HCT116 (cell line): ENCODE measurements around the gene HTRA3. TPM values are rescaled to one million over a fixed set of nuclear protein-coding genes. Genes with fewer than 3 reads are reported as not detected.

Experiments used
- ATAC-seq: fragments of 200-7000 bp; cut with Tn5 transposase; 2 replicates; pipeline ENCODE4 v1.9.1; 2020; ENCODE audit warnings: mild to moderate bottlenecking, moderate library complexity
- BruUV-seq: library from RNA; stranded (reverse); fragments of 400-500 nt; replicated peaks from 2 replicates; lab custom pipeline; 2021; lab: Mats Ljungman, UMichigan
- CTCF ChIA-PET: fragments of 300-600 bp; sonication (Branson Sonifier 250); formaldehyde crosslinking; loops from one replicate; lab custom pipeline; 2021; ENCODE audit warnings: antibody characterized with exemption; lab: Charles Lee
- POLR2A ChIA-PET: fragments of 300-600, 350-600 bp; sonication (Branson Sonifier 250); formaldehyde crosslinking; loops from one replicate; lab custom pipeline; 2021; ENCODE audit warnings: antibody characterized with exemption; lab: Charles Lee
- RAD21 ChIA-PET, 2 experiments: fragments of 300-600 bp; sonication (Branson Sonifier 250); formaldehyde crosslinking; loops; one replicate each; lab custom pipeline; 2023; ENCODE audit warnings: low total read pairs in 2 of 2; ENCODE audit not compliant: uncharacterized antibody in 2 of 2, unreplicated experiment in 2 of 2, low non-redundant PET in 1 of 2; lab: Charles Lee
- DNase-seq: peaks from one replicate; pipeline ENCODE4 v3.0.0-alpha.2; 2010; ENCODE audit warnings: low read depth, low spot score
- H2AFZ ChIP-seq: fragments of 200-600 bp; shearing (Covaris generic), sonication (generic); 2 replicates; pipeline ENCODE4 v1.6.1; 2017; ENCODE audit warnings: low read depth, mixed run types, mixed read lengths, antibody characterized with exemption, low read length; ENCODE audit not compliant: poor library complexity, severe bottlenecking
- H3K27ac ChIP-seq: 2 replicates; pipeline ENCODE4 v1.5.1; 2012; ENCODE audit warnings: low read depth, low read length
- H3K27me3 ChIP-seq: fragments of 200-600 bp; sonication (generic); 2 replicates; pipeline ENCODE4 v1.6.1; 2016; ENCODE audit warnings: mixed run types, low read length, mixed read lengths; ENCODE audit not compliant: insufficient read depth
- H3K36me3 ChIP-seq, 2 experiments: fragments of 200-500 bp in 1 of 2; fragments of 200-600 bp in 1 of 2; sonication (Bioruptor generic) in 1 of 2; sonication (generic) in 1 of 2; 2 replicates each; pipeline versions ENCODE4 v1.5.1 to v1.6.1; 2014 to 2016; ENCODE audit warnings: low read length in 2 of 2, inconsistent platforms in 1 of 2, mixed read lengths in 1 of 2, mixed run types in 1 of 2; ENCODE audit not compliant: insufficient read depth in 2 of 2, control insufficient read depth in 1 of 2
- H3K4me1 ChIP-seq, 2 experiments: fragments of 200-600 bp in 1 of 2; sonication (generic) in 1 of 2; 2 replicates each; pipeline versions ENCODE4 v1.5.1 to v1.6.1; 2012 to 2017; ENCODE audit warnings: low read length in 2 of 2, inconsistent platforms in 1 of 2, mild to moderate bottlenecking in 1 of 2, mixed read lengths in 1 of 2, mixed run types in 1 of 2, moderate library complexity in 1 of 2; ENCODE audit not compliant: insufficient read depth in 2 of 2, control insufficient read depth in 1 of 2
- H3K4me2 ChIP-seq: fragments of 200-600 bp; sonication (generic); 2 replicates; pipeline ENCODE4 v1.6.1; 2017; ENCODE audit warnings: mixed run types, low read length, mixed read lengths
- H3K4me3 ChIP-seq, 2 experiments: fragments of 200-600 bp in 1 of 2; sonication (generic) in 1 of 2; replicated peaks in 1 of 2; 2 replicates each; pipeline ENCODE4 v1.5.1; 2011 to 2016; ENCODE audit warnings: low read length in 2 of 2, control low read depth in 1 of 2, low read depth in 1 of 2, mild to moderate bottlenecking in 1 of 2, mixed read lengths in 1 of 2, mixed run types in 1 of 2
- H3K79me2 ChIP-seq: fragments of 200-600 bp; sonication (generic); 2 replicates; pipeline ENCODE4 v1.6.1; 2017; ENCODE audit warnings: mild to moderate bottlenecking, mixed run types, low read length, moderate library complexity, mixed read lengths; ENCODE audit not compliant: insufficient read depth
- H3K9ac ChIP-seq: fragments of 200-600 bp; sonication (generic); 2 replicates; pipeline ENCODE4 v1.6.1; 2016; ENCODE audit warnings: low read length, mixed read lengths
- H3K9me2 ChIP-seq: fragments of 200-600 bp; sonication (generic), shearing (Covaris generic); 2 replicates; pipeline ENCODE4 v1.6.1; 2017; ENCODE audit warnings: mixed run types, mild to moderate bottlenecking, moderate library complexity; ENCODE audit not compliant: insufficient read depth
- H3K9me3 ChIP-seq, 2 experiments: fragments of 200-500 bp in 1 of 2; fragments of 200-600 bp in 1 of 2; sonication (Bioruptor generic) in 1 of 2; sonication (generic) in 1 of 2; 2 replicates each; pipeline ENCODE4 v1.6.1; 2014 to 2017; ENCODE audit warnings: low read length in 2 of 2, mixed read lengths in 2 of 2, inconsistent platforms in 1 of 2, low read depth in 1 of 2, mild to moderate bottlenecking in 1 of 2, mixed run types in 1 of 2, moderate library complexity in 1 of 2; ENCODE audit not compliant: control insufficient read depth in 1 of 2, insufficient read depth in 1 of 2
- H4K20me1 ChIP-seq: fragments of 200-600 bp; sonication (generic), shearing (Covaris generic); 2 replicates; pipeline ENCODE4 v1.6.1; 2017; ENCODE audit warnings: mixed run types, mild to moderate bottlenecking, moderate library complexity; ENCODE audit not compliant: insufficient read depth
- CBX3 ChIP-seq: IDR thresholded peaks from 2 replicates; pipeline ENCODE4 v1.6.1; 2012; ENCODE audit warnings: low read depth
- CEBPB ChIP-seq: IDR thresholded peaks from 2 replicates; pipeline ENCODE4 v1.6.1; 2012; ENCODE audit warnings: low read depth
- EGR1 ChIP-seq: IDR thresholded peaks from 2 replicates; pipeline ENCODE4 v1.6.1; 2012; ENCODE audit warnings: low read depth
- FOSL1 ChIP-seq: IDR thresholded peaks from 2 replicates; pipeline ENCODE4 v1.6.1; 2012; ENCODE audit warnings: low read depth
- POLR2A ChIP-seq: IDR thresholded peaks from 2 replicates; pipeline ENCODE4 v1.7.0; 2011; ENCODE audit warnings: borderline replicate concordance; ENCODE audit not compliant: insufficient read depth, insufficient read length; ENCODE audit errors: extremely low read depth
- SP1 ChIP-seq: IDR thresholded peaks from 2 replicates; pipeline ENCODE4 v1.6.1; 2012; ENCODE audit warnings: low read depth
- TCF7L2 ChIP-seq: IDR thresholded peaks from 2 replicates; pipeline ENCODE4 v1.7.0; 2011; ENCODE audit warnings: borderline replicate concordance, inconsistent platforms; ENCODE audit not compliant: insufficient read depth, insufficient read length; ENCODE audit errors: extremely low read depth
- YY1 ChIP-seq: IDR thresholded peaks from 2 replicates; pipeline ENCODE4 v1.6.1; 2011; ENCODE audit warnings: low read length, low read depth, moderate library complexity, mild to moderate bottlenecking; ENCODE audit not compliant: insufficient replicate concordance; ENCODE audit errors: extremely low read depth
- ZNF274 ChIP-seq: fragments of 200-500 bp; sonication (Bioruptor generic); IDR thresholded peaks from 2 replicates; pipeline ENCODE4 v1.6.1; 2014; ENCODE audit warnings: mild to moderate bottlenecking, low read depth, low read length, inconsistent platforms
- intact Hi-C: fragments of 100-400 bp; cut with micrococcal nuclease; formaldehyde crosslinking; loops from 2 replicates; pipeline ENCODE4 v1.10.0; 2022
- total RNA-seq: library from RNA; stranded (reverse); gene quantifications from one replicate; pipeline ENCODE4 v1.2.1, GENCODE V29; 2021; ENCODE audit not compliant: unreplicated experiment
- TF ChIP-seq, protein P1 (sequence below): IDR thresholded peaks from 2 replicates; pipeline ENCODE4 v1.6.1; 2012
- TF ChIP-seq, protein P2 (sequence below), 3 experiments: fragments of 200-600 bp in 1 of 3; sonication (generic) in 1 of 3; IDR thresholded peaks in 2 of 3; conservative IDR thresholded peaks in 1 of 3; 2 replicates each; pipeline ENCODE4 v1.5.1; 2012 to 2017; ENCODE audit warnings: low read depth in 2 of 3, low read length in 2 of 3, antibody characterized with exemption in 1 of 3, borderline replicate concordance in 1 of 3, control low read depth in 1 of 3, mild to moderate bottlenecking in 1 of 3, mixed read lengths in 1 of 3, mixed run types in 1 of 3, moderate library complexity in 1 of 3; ENCODE audit not compliant: insufficient read depth in 1 of 3
- TF ChIP-seq, protein P3 (sequence below): IDR thresholded peaks from 2 replicates; pipeline ENCODE4 v1.6.1; 2012; ENCODE audit warnings: low read depth

HTRA3 gene
- total RNA-seq, 1 experiment from 2014 or later, result not detected

DNA sequence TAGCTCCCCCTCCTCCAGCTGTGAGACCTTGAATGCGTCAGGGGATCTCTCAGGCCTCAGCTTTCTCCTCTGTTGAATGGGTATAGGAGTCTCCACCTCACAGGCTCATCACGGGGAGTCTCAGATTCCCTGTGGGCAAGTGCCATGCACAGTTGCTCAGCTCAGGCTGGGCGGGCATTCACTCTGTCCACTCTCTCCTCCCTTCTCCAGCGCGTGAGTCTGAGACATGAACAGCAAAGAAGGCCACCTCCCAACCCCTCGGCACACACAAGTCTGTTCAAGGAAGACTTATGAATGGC is 60.0 kb downstream of the HTRA3 start:
- H3K9me3 ChIP-seq, result no peaks in the 10 kb centered on the region
- H3K4me2 ChIP-seq, result no peak overlapping the region
- ATAC-seq (no peak), DNase-seq (no peak)
- H3K79me2 ChIP-seq, result no peaks in the 10 kb centered on the region
- no peaks in the 10 kb centered on the region for H3K36me3 ChIP-seq
- H3K9ac ChIP-seq, result no peak overlapping the region
- no TSS peak for BruUV-seq
- ChIA-PET CTCF (no interaction called here), POLR2A (no interaction called here), RAD21 (no interaction called here)
- H3K4me1 ChIP-seq, result no peaks in the 10 kb centered on the region
- no peaks in the 10 kb centered on the region for H4K20me1 ChIP-seq
- no peak overlapping the region for H3K27ac ChIP-seq
- intact Hi-C loops, result no loop called here
- no peaks in the 10 kb centered on the region for H3K27me3 ChIP-seq
- no peak for TF ChIP-seq POLR2A
- no peak for TF ChIP-seq FOSL1
- TF ChIP-seq, protein P1, sequence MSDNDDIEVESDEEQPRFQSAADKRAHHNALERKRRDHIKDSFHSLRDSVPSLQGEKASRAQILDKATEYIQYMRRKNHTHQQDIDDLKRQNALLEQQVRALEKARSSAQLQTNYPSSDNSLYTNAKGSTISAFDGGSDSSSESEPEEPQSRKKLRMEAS, result no peak
- no peak for TF ChIP-seq CBX3
- TF ChIP-seq, protein P2, sequence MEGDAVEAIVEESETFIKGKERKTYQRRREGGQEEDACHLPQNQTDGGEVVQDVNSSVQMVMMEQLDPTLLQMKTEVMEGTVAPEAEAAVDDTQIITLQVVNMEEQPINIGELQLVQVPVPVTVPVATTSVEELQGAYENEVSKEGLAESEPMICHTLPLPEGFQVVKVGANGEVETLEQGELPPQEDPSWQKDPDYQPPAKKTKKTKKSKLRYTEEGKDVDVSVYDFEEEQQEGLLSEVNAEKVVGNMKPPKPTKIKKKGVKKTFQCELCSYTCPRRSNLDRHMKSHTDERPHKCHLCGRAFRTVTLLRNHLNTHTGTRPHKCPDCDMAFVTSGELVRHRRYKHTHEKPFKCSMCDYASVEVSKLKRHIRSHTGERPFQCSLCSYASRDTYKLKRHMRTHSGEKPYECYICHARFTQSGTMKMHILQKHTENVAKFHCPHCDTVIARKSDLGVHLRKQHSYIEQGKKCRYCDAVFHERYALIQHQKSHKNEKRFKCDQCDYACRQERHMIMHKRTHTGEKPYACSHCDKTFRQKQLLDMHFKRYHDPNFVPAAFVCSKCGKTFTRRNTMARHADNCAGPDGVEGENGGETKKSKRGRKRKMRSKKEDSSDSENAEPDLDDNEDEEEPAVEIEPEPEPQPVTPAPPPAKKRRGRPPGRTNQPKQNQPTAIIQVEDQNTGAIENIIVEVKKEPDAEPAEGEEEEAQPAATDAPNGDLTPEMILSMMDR (IDR thresholded peaks at IDR 0.05 in 2 of 3, conservative IDR thresholded peaks at IDR 0.05 in 1 of 3; ENCODE audit: borderline replicate concordance in 1 of 3, insufficient read depth in 1 of 3, low read depth in 2 of 3, low read length in 2 of 3), result no peak
- TF ChIP-seq TCF7L2, result no peak
- TF ChIP-seq YY1, result no peak
- TF ChIP-seq, protein P3, sequence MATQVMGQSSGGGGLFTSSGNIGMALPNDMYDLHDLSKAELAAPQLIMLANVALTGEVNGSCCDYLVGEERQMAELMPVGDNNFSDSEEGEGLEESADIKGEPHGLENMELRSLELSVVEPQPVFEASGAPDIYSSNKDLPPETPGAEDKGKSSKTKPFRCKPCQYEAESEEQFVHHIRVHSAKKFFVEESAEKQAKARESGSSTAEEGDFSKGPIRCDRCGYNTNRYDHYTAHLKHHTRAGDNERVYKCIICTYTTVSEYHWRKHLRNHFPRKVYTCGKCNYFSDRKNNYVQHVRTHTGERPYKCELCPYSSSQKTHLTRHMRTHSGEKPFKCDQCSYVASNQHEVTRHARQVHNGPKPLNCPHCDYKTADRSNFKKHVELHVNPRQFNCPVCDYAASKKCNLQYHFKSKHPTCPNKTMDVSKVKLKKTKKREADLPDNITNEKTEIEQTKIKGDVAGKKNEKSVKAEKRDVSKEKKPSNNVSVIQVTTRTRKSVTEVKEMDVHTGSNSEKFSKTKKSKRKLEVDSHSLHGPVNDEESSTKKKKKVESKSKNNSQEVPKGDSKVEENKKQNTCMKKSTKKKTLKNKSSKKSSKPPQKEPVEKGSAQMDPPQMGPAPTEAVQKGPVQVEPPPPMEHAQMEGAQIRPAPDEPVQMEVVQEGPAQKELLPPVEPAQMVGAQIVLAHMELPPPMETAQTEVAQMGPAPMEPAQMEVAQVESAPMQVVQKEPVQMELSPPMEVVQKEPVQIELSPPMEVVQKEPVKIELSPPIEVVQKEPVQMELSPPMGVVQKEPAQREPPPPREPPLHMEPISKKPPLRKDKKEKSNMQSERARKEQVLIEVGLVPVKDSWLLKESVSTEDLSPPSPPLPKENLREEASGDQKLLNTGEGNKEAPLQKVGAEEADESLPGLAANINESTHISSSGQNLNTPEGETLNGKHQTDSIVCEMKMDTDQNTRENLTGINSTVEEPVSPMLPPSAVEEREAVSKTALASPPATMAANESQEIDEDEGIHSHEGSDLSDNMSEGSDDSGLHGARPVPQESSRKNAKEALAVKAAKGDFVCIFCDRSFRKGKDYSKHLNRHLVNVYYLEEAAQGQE, result no peak
- no peak for TF ChIP-seq CEBPB
- TF ChIP-seq SP1, result no peak
- TF ChIP-seq EGR1, result no peak
- no peak for TF ChIP-seq ZNF274
- no peak overlapping the region for H2AFZ ChIP-seq
- no peaks in the 10 kb centered on the region for H3K9me2 ChIP-seq
- H3K4me3 ChIP-seq, result no peak overlapping the region
